A673 (cell line): ENCODE measurements around the gene SSBP3. TPM values are rescaled to one million over a fixed set of nuclear protein-coding genes. Genes with fewer than 3 reads are reported as not detected.

Experiments
- BruUV-seq: library from RNA; stranded (reverse); fragments of 400-500 nt; replicated peaks from 2 replicates; lab custom pipeline; 2021; lab: Mats Ljungman, UMichigan
- CTCF ChIA-PET: fragments of 300-600 bp; sonication (Branson Sonifier 250); formaldehyde crosslinking; loops from one replicate; lab custom pipeline; 2022; ENCODE audit warnings: antibody characterized with exemption; lab: Charles Lee
- POLR2A ChIA-PET: fragments of 300-600 bp; sonication (Branson Sonifier 250); formaldehyde crosslinking; loops from one replicate; lab custom pipeline; 2022; ENCODE audit warnings: antibody characterized with exemption; ENCODE audit not compliant: low non-redundant PET; lab: Charles Lee
- DNase-seq: peaks from one replicate; pipeline ENCODE4 v3.0.0-alpha.2; 2015; ENCODE audit warnings: low spot score
- H3K27ac ChIP-seq: fragments of 200-600 bp; sonication (generic); 2 replicates; pipeline ENCODE4 v1.5.1; 2016; ENCODE audit warnings: mixed run types, low read depth, mild to moderate bottlenecking, mixed read lengths, antibody characterized with exemption, low read length; ENCODE audit not compliant: poor library complexity, severe bottlenecking
- H3K27me3 ChIP-seq: fragments of 200-600 bp; sonication (generic); replicated peaks from 2 replicates; pipeline ENCODE4 v1.6.1; 2017; ENCODE audit warnings: mixed run types, low read depth, mild to moderate bottlenecking, mixed read lengths, antibody characterized with exemption, low read length; ENCODE audit not compliant: insufficient read depth, poor library complexity
- H3K36me3 ChIP-seq: fragments of 200-600 bp; sonication (generic); 2 replicates; pipeline ENCODE4 v1.6.1; 2016; ENCODE audit warnings: mixed run types, mild to moderate bottlenecking, mixed read lengths, antibody characterized with exemption, low read length; ENCODE audit not compliant: insufficient read depth, poor library complexity, severe bottlenecking
- H3K4me1 ChIP-seq: fragments of 200-600 bp; sonication (generic); 2 replicates; pipeline ENCODE4 v1.6.1; 2017; ENCODE audit warnings: mixed run types, mild to moderate bottlenecking, mixed read lengths, antibody characterized with exemption, low read length; ENCODE audit not compliant: insufficient read depth, poor library complexity, severe bottlenecking
- H3K4me3 ChIP-seq: fragments of 200-600 bp; sonication (generic); 2 replicates; pipeline ENCODE4 v1.5.1; 2016; ENCODE audit warnings: low read depth, mixed run types, mild to moderate bottlenecking, mixed read lengths, low read length; ENCODE audit not compliant: poor library complexity, severe bottlenecking
- H3K9me3 ChIP-seq: fragments of 200-600 bp; sonication (generic); 2 replicates; pipeline ENCODE4 v1.6.1; 2016; ENCODE audit warnings: mixed run types, low read depth, mild to moderate bottlenecking, mixed read lengths, antibody characterized with exemption, low read length; ENCODE audit not compliant: poor library complexity, severe bottlenecking
- EZH2 ChIP-seq: fragments of 200-600 bp; sonication (generic); IDR thresholded peaks from 2 replicates; pipeline ENCODE4 v1.6.1; 2017; ENCODE audit warnings: borderline replicate concordance, low read depth, mild to moderate bottlenecking, mixed read lengths, antibody characterized with exemption, low read length; ENCODE audit not compliant: poor library complexity, severe bottlenecking
- intact Hi-C: fragments of 100-400 bp; cut with micrococcal nuclease; formaldehyde crosslinking; loops from one replicate; pipeline ENCODE4 v1.10.0; 2022; ENCODE audit not compliant: unreplicated experiment
- total RNA-seq: library from RNA; stranded (reverse); gene quantifications from 2 replicates; pipeline ENCODE4 v1.2.3, GENCODE V29; 2021
- TF ChIP-seq, protein P1 (sequence below): fragments of 300-800, 200-600 bp; sonication (generic); conservative IDR thresholded peaks from 2 replicates; pipeline ENCODE4 v1.5.1; 2017; ENCODE audit warnings: low read depth, mild to moderate bottlenecking, antibody characterized with exemption, low read length, moderate library complexity, mixed read lengths

The SSBP3 gene
- total RNA-seq, 1 experiment from 2014 or later: 43.0 TPM

DNA sequence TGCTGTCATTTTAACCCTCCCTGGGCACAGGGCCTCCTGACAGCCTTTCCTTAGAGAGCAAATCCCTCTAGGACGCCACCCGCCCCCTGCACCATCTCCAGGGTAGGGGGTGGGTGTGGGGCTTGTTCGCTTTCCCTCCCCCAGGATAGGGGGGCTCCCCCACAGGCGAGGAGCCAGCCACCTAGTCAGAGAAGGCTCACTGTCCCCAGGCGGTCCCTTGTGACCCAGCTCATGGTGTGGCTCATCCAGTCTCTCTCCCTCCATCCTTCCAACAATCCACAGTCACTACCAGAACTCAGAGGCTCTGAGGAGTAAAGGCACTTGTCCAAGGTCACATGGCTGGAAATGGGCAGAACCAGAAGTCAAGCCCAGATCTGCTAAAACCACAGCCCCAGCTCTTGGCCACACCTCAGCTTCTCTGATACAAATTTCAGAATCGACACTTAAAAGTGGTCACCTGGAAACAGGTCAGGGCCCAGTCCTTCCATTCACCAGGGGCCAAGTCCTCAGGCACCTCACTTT lies 116.4 kb downstream of the SSBP3 start:
- peaks cover 13% of the 10 kb centered on the region for H3K4me1 ChIP-seq
- no peak overlapping the region for H3K4me3 ChIP-seq
- no peaks in the 10 kb centered on the region for H3K9me3 ChIP-seq
- no peak overlapping the region for H3K27ac ChIP-seq
- no TSS peak for BruUV-seq
- TF ChIP-seq, protein P1, sequence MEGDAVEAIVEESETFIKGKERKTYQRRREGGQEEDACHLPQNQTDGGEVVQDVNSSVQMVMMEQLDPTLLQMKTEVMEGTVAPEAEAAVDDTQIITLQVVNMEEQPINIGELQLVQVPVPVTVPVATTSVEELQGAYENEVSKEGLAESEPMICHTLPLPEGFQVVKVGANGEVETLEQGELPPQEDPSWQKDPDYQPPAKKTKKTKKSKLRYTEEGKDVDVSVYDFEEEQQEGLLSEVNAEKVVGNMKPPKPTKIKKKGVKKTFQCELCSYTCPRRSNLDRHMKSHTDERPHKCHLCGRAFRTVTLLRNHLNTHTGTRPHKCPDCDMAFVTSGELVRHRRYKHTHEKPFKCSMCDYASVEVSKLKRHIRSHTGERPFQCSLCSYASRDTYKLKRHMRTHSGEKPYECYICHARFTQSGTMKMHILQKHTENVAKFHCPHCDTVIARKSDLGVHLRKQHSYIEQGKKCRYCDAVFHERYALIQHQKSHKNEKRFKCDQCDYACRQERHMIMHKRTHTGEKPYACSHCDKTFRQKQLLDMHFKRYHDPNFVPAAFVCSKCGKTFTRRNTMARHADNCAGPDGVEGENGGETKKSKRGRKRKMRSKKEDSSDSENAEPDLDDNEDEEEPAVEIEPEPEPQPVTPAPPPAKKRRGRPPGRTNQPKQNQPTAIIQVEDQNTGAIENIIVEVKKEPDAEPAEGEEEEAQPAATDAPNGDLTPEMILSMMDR: no peak
- no peak for TF ChIP-seq EZH2
- POLR2A ChIA-PET: no interaction called here
- H3K27me3 ChIP-seq: no peaks in the 10 kb centered on the region
- CTCF ChIA-PET: no interaction called here
- intact Hi-C loops: no loop called here
- no peaks in the 10 kb centered on the region for H3K36me3 ChIP-seq
- no peak for DNase-seq

- intact Hi-C loops: no loop called here
- TF ChIP-seq, protein P1: no peak
- TF ChIP-seq EZH2: no peak
- no peaks in the 10 kb centered on the region for H3K27me3 ChIP-seq
- peaks cover 13% of the 10 kb centered on the region for H3K4me1 ChIP-seq
- H3K4me3 ChIP-seq: no peak overlapping the region
- no peaks in the 10 kb centered on the region for H3K9me3 ChIP-seq
- peak overlapping the region; percentile 59 for H3K27ac ChIP-seq
- no peak for DNase-seq
- CTCF ChIA-PET: no interaction called here
- POLR2A ChIA-PET: no interaction called here
- H3K36me3 ChIP-seq: no peaks in the 10 kb centered on the region
- no TSS peak for BruUV-seq
These were observed 118.4 kb downstream of the SSBP3 start for GRCh38 chr1:54287801-54288211.

GRCh38 chr1:54287176-54287650 lies 119.0 kb downstream of the SSBP3 start:
- H3K36me3 ChIP-seq: no peaks in the 10 kb centered on the region
- H3K27ac ChIP-seq: peak overlapping the region; percentile 59
- peaks cover 13% of the 10 kb centered on the region for H3K4me1 ChIP-seq
- no peaks in the 10 kb centered on the region for H3K27me3 ChIP-seq
- BruUV-seq: no TSS peak
- CTCF ChIA-PET: interaction anchor here (0.6 kb wide), 1 partner anchor 202 kb away, joined by 4 read pairs; no protein-coding TSS in a partner anchor
- DNase-seq: peak; percentile 73
- POLR2A ChIA-PET: no interaction called here
- intact Hi-C loops: no loop called here
- H3K9me3 ChIP-seq: no peaks in the 10 kb centered on the region
- H3K4me3 ChIP-seq: no peak overlapping the region
- TF ChIP-seq EZH2: no peak
- TF ChIP-seq, protein P1: no peak
